Measurements from ENCODE around the gene MSRB3. TPM values are rescaled to one million over a fixed set of nuclear protein-coding genes. Genes with fewer than 3 reads are reported as not detected.

The MSRB3 gene
- total RNA-seq, 3 donors from 2014 or later (not counting 1 experiment from before 2014, with no cell fraction given), result 2.4 to 3.4 (median 3.1) TPM

GRCh38 chr12:65434737-65435136, 156.3 kb downstream of the MSRB3 start:
- ATAC-seq, result no peak
- Histone ChIP-seq H3K4me1 (ENCODE audit: control insufficient read depth, insufficient read depth, low read length) (no peaks in the 10 kb centered on the region), H3K9me3 (ENCODE audit: control insufficient read depth, insufficient read depth, low read length) (no peaks in the 10 kb centered on the region), H3K27me3 (ENCODE audit: control insufficient read depth, insufficient read depth, low read length) (no peaks in the 10 kb centered on the region), H3K4me3 (ENCODE audit: low read length) (no peak overlapping the region), H3K27ac (ENCODE audit: low read length) (no peak overlapping the region), H3K36me3 (ENCODE audit: control insufficient read depth, insufficient read depth, low read length) (no peaks in the 10 kb centered on the region)
- intact Hi-C loops (cut with micrococcal nuclease), result no loop called here
- Mint-ChIP-seq H3K4me3 (no peak overlapping the region), H3K36me3 (no peaks in the 10 kb centered on the region), H3K27ac (no peak overlapping the region), H3K4me1 (no peaks in the 10 kb centered on the region), H3K27me3 (ENCODE audit: low read depth in 2 of 2) (peaks cover 0 to 4% of the 10 kb centered on the region in 2 donors), H3K9me3 (no peaks in the 10 kb centered on the region)
- no peak for DNase-seq
- 88% methylated on average over 3 of the region's 3 CpGs for WGBS (ENCODE audit: insufficient coverage)
- TF ChIP-seq, protein P1, sequence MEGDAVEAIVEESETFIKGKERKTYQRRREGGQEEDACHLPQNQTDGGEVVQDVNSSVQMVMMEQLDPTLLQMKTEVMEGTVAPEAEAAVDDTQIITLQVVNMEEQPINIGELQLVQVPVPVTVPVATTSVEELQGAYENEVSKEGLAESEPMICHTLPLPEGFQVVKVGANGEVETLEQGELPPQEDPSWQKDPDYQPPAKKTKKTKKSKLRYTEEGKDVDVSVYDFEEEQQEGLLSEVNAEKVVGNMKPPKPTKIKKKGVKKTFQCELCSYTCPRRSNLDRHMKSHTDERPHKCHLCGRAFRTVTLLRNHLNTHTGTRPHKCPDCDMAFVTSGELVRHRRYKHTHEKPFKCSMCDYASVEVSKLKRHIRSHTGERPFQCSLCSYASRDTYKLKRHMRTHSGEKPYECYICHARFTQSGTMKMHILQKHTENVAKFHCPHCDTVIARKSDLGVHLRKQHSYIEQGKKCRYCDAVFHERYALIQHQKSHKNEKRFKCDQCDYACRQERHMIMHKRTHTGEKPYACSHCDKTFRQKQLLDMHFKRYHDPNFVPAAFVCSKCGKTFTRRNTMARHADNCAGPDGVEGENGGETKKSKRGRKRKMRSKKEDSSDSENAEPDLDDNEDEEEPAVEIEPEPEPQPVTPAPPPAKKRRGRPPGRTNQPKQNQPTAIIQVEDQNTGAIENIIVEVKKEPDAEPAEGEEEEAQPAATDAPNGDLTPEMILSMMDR (IDR thresholded peaks at IDR 0.05), result no peak

- Mint-ChIP-seq H3K36me3 (no peaks in the 10 kb centered on the region), H3K4me1 (no peaks in the 10 kb centered on the region), H3K4me3 (no peak overlapping the region), H3K9me3 (no peaks in the 10 kb centered on the region), H3K27me3 (ENCODE audit: low read depth in 2 of 2) (peaks cover 0 to 8% of the 10 kb centered on the region in 2 donors), H3K27ac (no peak overlapping the region)
- intact Hi-C loops (cut with micrococcal nuclease), result no loop called here
- no peak overlapping the region for H3K4me3 ChIP-seq (ENCODE audit: low read length)
- TF ChIP-seq, protein P1 (IDR thresholded peaks at IDR 0.05), result no peak
- ATAC-seq (no peak), DNase-seq (no peak)
- no peaks in the 10 kb centered on the region for H3K4me1 ChIP-seq (ENCODE audit: control insufficient read depth, insufficient read depth, low read length)
- no peaks in the 10 kb centered on the region for H3K36me3 ChIP-seq (ENCODE audit: control insufficient read depth, insufficient read depth, low read length)
- no peaks in the 10 kb centered on the region for H3K27me3 ChIP-seq (ENCODE audit: control insufficient read depth, insufficient read depth, low read length)
- no peaks in the 10 kb centered on the region for H3K9me3 ChIP-seq (ENCODE audit: control insufficient read depth, insufficient read depth, low read length)
- no peak overlapping the region for H3K27ac ChIP-seq (ENCODE audit: low read length)
- 71% methylated on average over 2 of the region's 2 CpGs for WGBS (ENCODE audit: insufficient coverage)
These were observed 164.6 kb downstream of the MSRB3 start for GRCh38 chr12:65443038-65443437.

DNA sequence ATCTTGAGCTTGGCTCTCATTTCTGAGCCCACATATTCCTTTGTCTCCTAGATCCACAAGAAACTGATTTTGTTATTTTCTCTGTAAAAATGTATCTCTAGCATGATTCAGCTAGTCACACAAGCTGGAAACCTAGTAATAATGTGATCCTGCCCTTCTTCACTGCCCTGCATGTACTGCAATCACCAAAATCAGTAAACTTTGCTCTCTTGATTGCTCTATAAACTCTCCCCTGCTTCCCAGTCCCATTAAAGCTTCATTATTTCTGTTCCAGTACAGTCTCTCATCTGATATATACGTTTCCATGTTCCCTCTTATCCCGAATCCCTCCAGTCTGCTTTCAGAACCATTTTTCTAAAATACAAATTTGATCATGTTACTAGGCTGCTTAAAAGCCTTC, 166.5 kb downstream of the MSRB3 start:
- TF ChIP-seq, protein P1 (IDR thresholded peaks at IDR 0.05), result no peak
- no peaks in the 10 kb centered on the region for H3K36me3 ChIP-seq (ENCODE audit: control insufficient read depth, insufficient read depth, low read length)
- no peak overlapping the region for H3K4me3 ChIP-seq (ENCODE audit: low read length)
- H3K27ac Mint-ChIP-seq, result no peak overlapping the region
- no peaks in the 10 kb centered on the region for H3K9me3 Mint-ChIP-seq
- no peaks in the 10 kb centered on the region for H3K4me1 Mint-ChIP-seq
- no peak overlapping the region for H3K4me3 Mint-ChIP-seq
- no peaks in the 10 kb centered on the region for H3K4me1 ChIP-seq (ENCODE audit: control insufficient read depth, insufficient read depth, low read length)
- 85% methylated on average over 2 of the region's 2 CpGs for WGBS (ENCODE audit: insufficient coverage)
- no peaks in the 10 kb centered on the region for H3K27me3 ChIP-seq (ENCODE audit: control insufficient read depth, insufficient read depth, low read length)
- H3K9me3 ChIP-seq (ENCODE audit: control insufficient read depth, insufficient read depth, low read length), result no peaks in the 10 kb centered on the region
- H3K36me3 Mint-ChIP-seq, result no peaks in the 10 kb centered on the region
- no peak for ATAC-seq
- H3K27me3 Mint-ChIP-seq (ENCODE audit: low read depth in 2 of 2), result peaks cover 0 to 4% of the 10 kb centered on the region in 2 donors
- intact Hi-C loops (cut with micrococcal nuclease), result no loop called here
- H3K27ac ChIP-seq (ENCODE audit: low read length), result no peak overlapping the region
- no peak for DNase-seq

DNA sequence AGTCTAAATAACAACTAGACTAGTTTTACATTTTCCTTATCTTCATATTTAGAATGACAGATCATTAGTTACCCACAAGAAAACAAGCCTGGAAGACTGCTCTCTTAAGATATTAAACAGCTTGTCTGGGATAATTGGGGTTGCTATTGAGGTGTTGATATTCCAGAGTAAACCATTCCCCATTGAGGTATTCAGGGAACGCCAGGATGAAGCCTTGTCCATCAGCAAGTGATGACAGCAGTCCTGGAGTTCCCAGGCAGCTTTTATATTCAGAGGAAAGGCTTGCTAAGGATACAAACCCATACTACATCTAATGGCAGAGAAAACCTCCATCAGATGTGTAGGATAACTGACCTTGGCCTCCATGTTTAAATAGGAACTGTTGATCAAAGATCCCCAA, 168.4 kb downstream of the MSRB3 start:
- ATAC-seq (no peak), DNase-seq (no peak)
- H3K4me1 Mint-ChIP-seq, result no peaks in the 10 kb centered on the region
- H3K9me3 Mint-ChIP-seq, result no peaks in the 10 kb centered on the region
- intact Hi-C loops (cut with micrococcal nuclease), result no loop called here
- H3K27me3 Mint-ChIP-seq (ENCODE audit: low read depth in 2 of 2), result peaks cover 0 to 4% of the 10 kb centered on the region in 2 donors
- H3K4me3 Mint-ChIP-seq, result no peak overlapping the region
- H3K27me3 ChIP-seq (ENCODE audit: control insufficient read depth, insufficient read depth, low read length), result no peaks in the 10 kb centered on the region
- 90% methylated on average over 1 of the region's 1 CpG for WGBS (ENCODE audit: insufficient coverage)
- H3K27ac ChIP-seq (ENCODE audit: low read length), result no peak overlapping the region
- H3K4me1 ChIP-seq (ENCODE audit: control insufficient read depth, insufficient read depth, low read length), result no peaks in the 10 kb centered on the region
- H3K4me3 ChIP-seq (ENCODE audit: low read length), result no peak overlapping the region
- TF ChIP-seq, protein P1 (IDR thresholded peaks at IDR 0.05), result no peak
- H3K27ac Mint-ChIP-seq, result no peak overlapping the region
- no peaks in the 10 kb centered on the region for H3K36me3 Mint-ChIP-seq
- H3K9me3 ChIP-seq (ENCODE audit: control insufficient read depth, insufficient read depth, low read length), result no peaks in the 10 kb centered on the region
- no peaks in the 10 kb centered on the region for H3K36me3 ChIP-seq (ENCODE audit: control insufficient read depth, insufficient read depth, low read length)

Measured in natural killer cell (primary cell).